Measurements from ENCODE around the gene FLT3LG. TPM values are rescaled to one million over a fixed set of nuclear protein-coding genes. Genes with fewer than 3 reads are reported as not detected.
A peak's percentile ranks its signal among the peaks of the same experiment; 100 is the strongest.

The FLT3LG gene
- total and polyA plus RNA-seq, 9 of the 15 experiments (the other 6 are each of a cell fraction or from before 2014, with no cell fraction given) = 0.31 to 6.4 (median 1.1) TPM

- TF ChIP-seq ZNF354B (CRISPR knock-in tag; IDR thresholded peaks at IDR 0.05) (no peak), FOXA1 (IDR thresholded peaks at IDR 0.05; ENCODE audit: borderline replicate concordance) (no peak), ZNF395 (CRISPR knock-in tag; IDR thresholded peaks at IDR 0.05) (peak; percentile 37; the same call in 1 of the 2 replicates), NELFE (IDR thresholded peaks at IDR 0.05; ENCODE audit: insufficient read depth, insufficient read length) (no peak), BCOR (IDR thresholded peaks at IDR 0.05) (no peak), ZBTB8A (IDR thresholded peaks at IDR 0.05; ENCODE audit: partially characterized antibody) (no peak), FOXM1 (IDR thresholded peaks at IDR 0.05; ENCODE audit: low read depth) (no peak), FOXM1 (CRISPR knock-in tag; IDR thresholded peaks at IDR 0.05; ENCODE audit: low read depth) (no peak), SNIP1 (IDR thresholded peaks at IDR 0.05; ENCODE audit: low read depth) (no peak), MBD1 (CRISPR knock-in tag; IDR thresholded peaks at IDR 0.05) (no peak), SUPT5H (IDR thresholded peaks at IDR 0.05) (peak; percentile 99), TAF1 (IDR thresholded peaks at IDR 0.05; ENCODE audit: control insufficient read depth, extremely low read depth, insufficient read depth, low read length, severe bottlenecking) (peak; percentile 95)
- TF ChIP-seq, protein P1, sequence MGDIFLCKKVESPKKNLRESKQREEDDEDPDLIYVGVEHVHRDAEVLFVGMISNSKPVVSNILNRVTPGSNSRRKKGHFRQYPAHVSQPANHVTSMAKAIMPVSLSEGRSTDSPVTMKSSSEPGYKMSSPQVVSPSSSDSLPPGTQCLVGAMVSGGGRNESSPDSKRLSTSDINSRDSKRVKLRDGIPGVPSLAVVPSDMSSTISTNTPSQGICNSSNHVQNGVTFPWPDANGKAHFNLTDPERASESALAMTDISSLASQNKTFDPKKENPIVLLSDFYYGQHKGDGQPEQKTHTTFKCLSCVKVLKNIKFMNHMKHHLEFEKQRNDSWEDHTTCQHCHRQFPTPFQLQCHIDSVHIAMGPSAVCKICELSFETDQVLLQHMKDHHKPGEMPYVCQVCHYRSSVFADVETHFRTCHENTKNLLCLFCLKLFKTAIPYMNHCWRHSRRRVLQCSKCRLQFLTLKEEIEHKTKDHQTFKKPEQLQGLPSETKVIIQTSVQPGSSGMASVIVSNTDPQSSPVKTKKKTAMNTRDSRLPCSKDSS (IDR thresholded peaks at IDR 0.05; ENCODE audit: low read depth, partially characterized antibody) = no peak
- TF ChIP-seq, protein P2, sequence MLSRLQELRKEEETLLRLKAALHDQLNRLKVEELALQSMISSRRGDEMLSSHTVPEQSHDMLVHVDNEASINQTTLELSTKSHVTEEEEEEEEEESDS (CRISPR knock-in tag; IDR thresholded peaks at IDR 0.05) = no peak
- TF ChIP-seq, protein P3, sequence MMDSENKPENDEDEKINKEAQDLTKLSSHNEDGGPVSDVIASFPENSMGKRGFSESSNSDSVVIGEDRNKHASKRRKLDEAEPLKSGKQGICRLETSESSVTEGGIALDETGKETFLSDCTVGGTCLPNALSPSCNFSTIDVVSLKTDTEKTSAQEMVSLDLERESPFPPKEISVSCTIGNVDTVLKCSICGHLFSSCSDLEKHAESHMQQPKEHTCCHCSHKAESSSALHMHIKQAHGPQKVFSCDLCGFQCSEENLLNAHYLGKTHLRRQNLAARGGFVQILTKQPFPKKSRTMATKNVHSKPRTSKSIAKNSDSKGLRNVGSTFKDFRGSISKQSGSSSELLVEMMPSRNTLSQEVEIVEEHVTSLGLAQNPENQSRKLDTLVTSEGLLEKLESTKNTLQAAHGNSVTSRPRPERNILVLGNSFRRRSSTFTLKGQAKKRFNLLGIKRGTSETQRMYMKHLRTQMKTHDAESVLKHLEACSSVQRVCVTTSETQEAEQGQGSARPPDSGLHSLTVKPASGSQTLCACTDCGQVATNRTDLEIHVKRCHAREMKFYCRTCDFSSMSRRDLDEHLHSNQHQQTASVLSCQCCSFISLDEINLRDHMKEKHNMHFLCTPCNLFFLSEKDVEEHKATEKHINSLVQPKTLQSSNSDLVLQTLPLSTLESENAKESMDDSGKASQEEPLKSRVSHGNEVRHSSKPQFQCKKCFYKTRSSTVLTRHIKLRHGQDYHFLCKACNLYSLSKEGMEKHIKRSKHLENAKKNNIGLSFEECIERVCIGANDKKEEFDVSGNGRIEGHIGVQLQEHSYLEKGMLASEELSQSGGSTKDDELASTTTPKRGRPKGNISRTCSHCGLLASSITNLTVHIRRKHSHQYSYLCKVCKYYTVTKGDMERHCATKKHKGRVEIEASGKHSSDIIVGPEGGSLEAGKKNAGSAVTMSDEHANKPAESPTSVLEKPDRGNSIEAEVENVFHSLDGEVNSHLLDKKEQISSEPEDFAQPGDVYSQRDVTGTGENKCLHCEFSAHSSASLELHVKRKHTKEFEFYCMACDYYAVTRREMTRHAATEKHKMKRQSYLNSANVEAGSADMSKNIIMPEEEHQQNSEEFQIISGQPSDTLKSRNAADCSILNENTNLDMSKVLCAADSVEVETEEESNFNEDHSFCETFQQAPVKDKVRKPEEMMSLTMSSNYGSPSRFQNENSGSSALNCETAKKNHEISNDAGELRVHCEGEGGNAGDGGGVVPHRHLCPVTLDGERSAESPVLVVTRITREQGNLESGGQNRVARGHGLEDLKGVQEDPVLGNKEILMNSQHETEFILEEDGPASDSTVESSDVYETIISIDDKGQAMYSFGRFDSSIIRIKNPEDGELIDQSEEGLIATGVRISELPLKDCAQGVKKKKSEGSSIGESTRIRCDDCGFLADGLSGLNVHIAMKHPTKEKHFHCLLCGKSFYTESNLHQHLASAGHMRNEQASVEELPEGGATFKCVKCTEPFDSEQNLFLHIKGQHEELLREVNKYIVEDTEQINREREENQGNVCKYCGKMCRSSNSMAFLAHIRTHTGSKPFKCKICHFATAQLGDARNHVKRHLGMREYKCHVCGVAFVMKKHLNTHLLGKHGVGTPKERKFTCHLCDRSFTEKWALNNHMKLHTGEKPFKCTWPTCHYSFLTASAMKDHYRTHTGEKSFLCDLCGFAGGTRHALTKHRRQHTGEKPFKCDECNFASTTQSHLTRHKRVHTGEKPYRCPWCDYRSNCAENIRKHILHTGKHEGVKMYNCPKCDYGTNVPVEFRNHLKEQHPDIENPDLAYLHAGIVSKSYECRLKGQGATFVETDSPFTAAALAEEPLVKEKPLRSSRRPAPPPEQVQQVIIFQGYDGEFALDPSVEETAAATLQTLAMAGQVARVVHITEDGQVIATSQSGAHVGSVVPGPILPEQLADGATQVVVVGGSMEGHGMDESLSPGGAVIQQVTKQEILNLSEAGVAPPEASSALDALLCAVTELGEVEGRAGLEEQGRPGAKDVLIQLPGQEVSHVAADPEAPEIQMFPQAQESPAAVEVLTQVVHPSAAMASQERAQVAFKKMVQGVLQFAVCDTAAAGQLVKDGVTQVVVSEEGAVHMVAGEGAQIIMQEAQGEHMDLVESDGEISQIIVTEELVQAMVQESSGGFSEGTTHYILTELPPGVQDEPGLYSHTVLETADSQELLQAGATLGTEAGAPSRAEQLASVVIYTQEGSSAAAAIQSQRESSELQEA (IDR thresholded peaks at IDR 0.05; ENCODE audit: low read depth) = no peak
These were observed 20.8 kb upstream of the FLT3LG start, which contains the start of gene ALDH16A1 (continued) for GRCh38 chr19:49453013-49453756.
